GM12878 (cell line): ENCODE measurements around the gene CELF2. TPM values are rescaled to one million over a fixed set of nuclear protein-coding genes. Genes with fewer than 3 reads are reported as not detected.

ENCODE experiments used
- ATAC-seq: fragments of 200-7000 bp; cut with Tn5 transposase; 3 replicates; pipeline ENCODE4 v1.9.1; 2020; ENCODE audit warnings: mild to moderate bottlenecking, moderate library complexity
- BruUV-seq: library from RNA; stranded (reverse); fragments of 400-500 nt; replicated peaks from 2 replicates; lab custom pipeline; 2021; lab: Mats Ljungman, UMichigan
- CTCF ChIA-PET: fragments of 300-600 bp; sonication (Branson Sonifier 250); formaldehyde crosslinking; extraction: SDS; loops from one replicate; lab custom pipeline; 2021; ENCODE audit warnings: inconsistent platforms; lab: Yijun Ruan, JAX
- POLR2A ChIA-PET: fragments of 350-600 bp; formaldehyde crosslinking; extraction: SDS; loops from one replicate; lab custom pipeline; 2021; ENCODE audit warnings: inconsistent platforms; lab: Charles Lee
- RAD21 ChIA-PET: fragments of 300-600 bp; sonication (Branson Sonifier 250); formaldehyde crosslinking; loops from one replicate; lab custom pipeline; 2023; ENCODE audit warnings: antibody characterized with exemption; ENCODE audit not compliant: unreplicated experiment; lab: Charles Lee
- SMC1A ChIA-PET: fragments of 300-600 bp; sonication (Branson Sonifier 250); formaldehyde crosslinking; loops from one replicate; lab custom pipeline; 2023; ENCODE audit not compliant: unreplicated experiment, uncharacterized antibody; lab: Charles Lee
- DNase-seq: peaks from one replicate; pipeline ENCODE4 v3.0.0-alpha.2; 2011; ENCODE audit warnings: low read depth, low spot score
- FAIRE-seq: peaks from 3 replicates; lab custom pipeline; 2011; peaks lifted over from hg19 to GRCh38; lab: Jason Lieb, UNC
- H2AFZ ChIP-seq: 2 replicates; pipeline ENCODE4 v1.6.0; 2011; ENCODE audit warnings: low read depth, low read length, control low read depth; ENCODE audit not compliant: control insufficient read depth
- H3K27ac ChIP-seq: 2 replicates; pipeline ENCODE4 v1.5.1; 2011; ENCODE audit warnings: control low read depth; ENCODE audit not compliant: control insufficient read depth, insufficient read depth
- H3K27me3 ChIP-seq, 2 experiments: replicated peaks in 1 of 2; 2 replicates each; pipeline versions ENCODE4 v1.6.0 to v1.6.1; 2011; ENCODE audit warnings: low read length in 1 of 2; ENCODE audit not compliant: control insufficient read depth in 2 of 2, insufficient read depth in 2 of 2
- H3K36me3 ChIP-seq, 2 experiments: 2 replicates each; pipeline ENCODE4 v1.5.1; 2011; ENCODE audit warnings: low read length in 1 of 2; ENCODE audit not compliant: control insufficient read depth in 2 of 2, insufficient read depth in 2 of 2
- H3K4me1 ChIP-seq: 2 replicates; pipeline ENCODE4 v1.6.1; 2011; ENCODE audit warnings: mild to moderate bottlenecking, low read length, moderate library complexity, mixed read lengths; ENCODE audit not compliant: control insufficient read depth, insufficient read depth
- H3K4me2 ChIP-seq: 2 replicates; pipeline ENCODE4 v1.6.0; 2011; ENCODE audit warnings: control low read depth; ENCODE audit not compliant: control insufficient read depth, insufficient read depth
- H3K4me3 ChIP-seq: fragments of 200-600 bp; sonication (generic); 2 replicates; pipeline ENCODE4 v1.5.1; 2016
- H3K79me2 ChIP-seq: 2 replicates; pipeline ENCODE4 v1.6.0; 2011; ENCODE audit warnings: low read length; ENCODE audit not compliant: control insufficient read depth, insufficient read depth
- H3K9ac ChIP-seq: 2 replicates; pipeline ENCODE4 v1.8.0; 2011; ENCODE audit warnings: low read length, control low read depth, mixed read lengths; ENCODE audit not compliant: control insufficient read depth, insufficient read depth
- H3K9me3 ChIP-seq: replicated peaks from 3 replicates; pipeline ENCODE4 v1.5.1; 2011; ENCODE audit warnings: mild to moderate bottlenecking, low read length; ENCODE audit not compliant: control insufficient read depth, insufficient read depth
- H4K20me1 ChIP-seq: 2 replicates; pipeline ENCODE4 v1.6.0; 2011; ENCODE audit not compliant: control insufficient read depth, insufficient read depth
- ESRRA ChIP-seq: IDR thresholded peaks from 2 replicates; pipeline ENCODE4 v1.6.1; 2012; ENCODE audit warnings: mild to moderate bottlenecking, low read length, improper control_type of control experiment
- HDGF ChIP-seq: fragments of 450-650 bp; IDR thresholded peaks from 2 replicates; pipeline ENCODE4 v1.6.1; 2016; ENCODE audit warnings: antibody characterized with exemption
- MEF2A ChIP-seq: IDR thresholded peaks from 2 replicates; pipeline ENCODE4 v1.6.1; 2011; ENCODE audit warnings: low read depth, mild to moderate bottlenecking, low read length, moderate library complexity; ENCODE audit not compliant: insufficient read depth
- MTA2 ChIP-seq: fragments of 450-650 bp; IDR thresholded peaks from 2 replicates; pipeline ENCODE4 v1.6.1; 2016; ENCODE audit warnings: low read depth, mild to moderate bottlenecking, moderate library complexity
- POLR2A ChIP-seq: IDR thresholded peaks from 2 replicates; pipeline ENCODE4 v1.6.1; 2011; ENCODE audit warnings: low read depth, mild to moderate bottlenecking, low read length
- ZNF622 ChIP-seq: fragments of 450-650 bp; IDR thresholded peaks from 2 replicates; pipeline ENCODE4 v1.6.1; 2017; ENCODE audit warnings: mild to moderate bottlenecking, inconsistent platforms
- WGBS: methylation state at CpG from one replicate; pipeline ENCODE4 v1.1.6; 2016; ENCODE audit warnings: low lambda C conversion rate; ENCODE audit not compliant: insufficient replicate concordance, insufficient coverage; ENCODE audit errors: missing lambda C conversion rate; 5-methylcytosine and 5-hydroxymethylcytosine counted together
- in situ Hi-C: fragments of 300-500 bp; cut with MboI; formaldehyde crosslinking; loops from 9 replicates; pipeline ENCODE4 v1.14.3; 2018; ENCODE audit warnings: mixed read lengths
- intact Hi-C: fragments of 100-400 bp; cut with micrococcal nuclease; formaldehyde crosslinking; loops from one replicate; pipeline ENCODE4 v1.14.2; 2022; ENCODE audit not compliant: unreplicated experiment
- polyA plus RNA-seq, 11 experiments: library from polyadenylated mRNA; depleted of rRNA in 4 of 11; unstranded in 6 of 11; stranded (reverse) in 5 of 11; fragments of >200 nt; fragmentation: Nextera tagmentation in 4 of 11; fragmentation: Illumina TruSeq in 1 of 11; extraction: Ambion mirVana in 4 of 11; extraction: Trizol in 1 of 11; gene quantifications; 1 replicate in 1 of 11; 2 replicates in 10 of 11; pipeline versions ENCODE4 v1.2.1 to v1.2.3, GENCODE V29; 2011 to 2016; ENCODE audit warnings: inconsistent platforms in 2 of 11, missing spikeins in 2 of 11, low read depth in 1 of 11
- total RNA-seq, 4 experiments: library from RNA; depleted of rRNA in 3 of 4; stranded (reverse); fragments of >200 nt in 3 of 4; fragmentation: Illumina TruSeq in 1 of 4; extraction: Trizol in 1 of 4; gene quantifications; 2 replicates each; pipeline versions ENCODE4 v1.2.1 to v1.2.3, GENCODE V29; 2013 to 2021
- TF ChIP-seq, protein P1 (sequence below): IDR thresholded peaks from 2 replicates; pipeline ENCODE4 v1.6.1; 2011; ENCODE audit warnings: low read depth, low read length, improper control_type of control experiment, borderline replicate concordance
- TF ChIP-seq, protein P2 (sequence below): IDR thresholded peaks from 2 replicates; pipeline ENCODE4 v1.6.1; 2011; ENCODE audit warnings: low read depth, mild to moderate bottlenecking, low read length, moderate library complexity, borderline replicate concordance; ENCODE audit errors: extremely low read depth

The CELF2 gene
- total and polyA plus RNA-seq, 10 of the 15 experiments (the other 5 are each of a cell fraction or from before 2014, with no cell fraction given), result 20.8 to 129 (median 86.3) TPM

- FAIRE-seq, result no peak
- intact Hi-C loops, result no loop called here
- SMC1A ChIA-PET, result interaction anchor here (1.2 to 15.6 kb wide), 10 partner anchors 9 to 69 kb away, joined by 3 to 417 read pairs (median 10); no protein-coding TSS in a partner anchor
Observed at GRCh38 chr10:11240641-11241040, 223.0 kb downstream of the CELF2 start.

More at GRCh38 chr10:11240641-11241040, 223.0 kb downstream of the CELF2 start:
- CTCF ChIA-PET, result interaction anchor here (3.1 to 7.6 kb wide), 2 partner anchors 30 to 63 kb away, joined by 44 to 89 read pairs; no protein-coding TSS in a partner anchor
- H3K4me1 ChIP-seq, result peaks cover 80% of the 10 kb centered on the region
- TF ChIP-seq, protein P1, sequence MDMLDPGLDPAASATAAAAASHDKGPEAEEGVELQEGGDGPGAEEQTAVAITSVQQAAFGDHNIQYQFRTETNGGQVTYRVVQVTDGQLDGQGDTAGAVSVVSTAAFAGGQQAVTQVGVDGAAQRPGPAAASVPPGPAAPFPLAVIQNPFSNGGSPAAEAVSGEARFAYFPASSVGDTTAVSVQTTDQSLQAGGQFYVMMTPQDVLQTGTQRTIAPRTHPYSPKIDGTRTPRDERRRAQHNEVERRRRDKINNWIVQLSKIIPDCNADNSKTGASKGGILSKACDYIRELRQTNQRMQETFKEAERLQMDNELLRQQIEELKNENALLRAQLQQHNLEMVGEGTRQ, result no peak
- TF ChIP-seq ZNF622 (no peak), POLR2A (0 out of 2 replicates have a peak, but pooled peaks have one; percentile 15), MEF2A (no peak), HDGF (no peak), ESRRA (no peak), MTA2 (no peak)
- TF ChIP-seq, protein P2, sequence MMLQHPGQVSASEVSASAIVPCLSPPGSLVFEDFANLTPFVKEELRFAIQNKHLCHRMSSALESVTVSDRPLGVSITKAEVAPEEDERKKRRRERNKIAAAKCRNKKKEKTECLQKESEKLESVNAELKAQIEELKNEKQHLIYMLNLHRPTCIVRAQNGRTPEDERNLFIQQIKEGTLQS, result no peak
- TF ChIP-seq, all 136 proteins: peak for 1
- Histone ChIP-seq H3K36me3 (peaks cover 4 to 11% of the 10 kb centered on the region in 2 experiments), H3K9ac (no peak overlapping the region), H4K20me1 (no peaks in the 10 kb centered on the region), H3K4me3 (no peak overlapping the region), H3K27ac (peak overlapping the region; percentile 97), H3K4me2 (no peak overlapping the region), H3K27me3 (no peaks in the 10 kb centered on the region), H2AFZ (no peak overlapping the region), H3K9me3 (no peaks in the 10 kb centered on the region), H3K79me2 (peaks cover 97% of the 10 kb centered on the region)
- ChIA-PET POLR2A (interaction anchor here (0.6 to 8.2 kb wide), 6 partner anchors 14 to 76 kb away, joined by 3 to 130 read pairs (median 18); no protein-coding TSS in a partner anchor), RAD21 (interaction anchor here (1.3 to 15.0 kb wide), 3 partner anchors 23 to 64 kb away, joined by 4 to 212 read pairs (median 45); no protein-coding TSS in a partner anchor)
- 96% methylated on average over 7 of the region's 7 CpGs for WGBS
- in situ Hi-C loops, result no loop called here
- DNase-seq, result no peak
- no TSS peak for BruUV-seq
- no peak for ATAC-seq
